ENCODE measurements around the gene MBNL2.
A peak's percentile ranks its signal among the peaks of the same experiment; 100 is the strongest.
"Not testable (repeated sequence)": the region's sequence is repeated elsewhere in the genome, so short reads cannot be mapped to it uniquely, and the experiment has no call there.

MBNL2 gene

DNA sequence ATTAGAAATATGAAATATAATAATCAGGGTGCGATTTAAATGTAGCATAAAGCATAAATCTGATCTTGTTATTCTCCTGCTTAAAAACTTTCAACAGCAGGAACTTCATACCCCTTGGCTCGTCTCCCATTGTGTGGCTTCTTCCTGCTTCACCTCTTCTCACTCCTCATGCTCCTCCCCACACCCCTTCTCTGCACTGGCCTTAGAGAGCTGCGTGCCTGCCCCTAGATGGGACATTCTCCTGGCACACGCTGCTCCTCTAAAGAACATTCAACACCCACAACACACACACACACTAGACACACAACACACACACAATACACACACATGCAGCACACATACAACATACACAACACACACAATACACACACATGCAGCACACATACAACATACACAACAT, 107.2 kb downstream of the MBNL2 start:
- no peak for DNase-seq

DNA sequence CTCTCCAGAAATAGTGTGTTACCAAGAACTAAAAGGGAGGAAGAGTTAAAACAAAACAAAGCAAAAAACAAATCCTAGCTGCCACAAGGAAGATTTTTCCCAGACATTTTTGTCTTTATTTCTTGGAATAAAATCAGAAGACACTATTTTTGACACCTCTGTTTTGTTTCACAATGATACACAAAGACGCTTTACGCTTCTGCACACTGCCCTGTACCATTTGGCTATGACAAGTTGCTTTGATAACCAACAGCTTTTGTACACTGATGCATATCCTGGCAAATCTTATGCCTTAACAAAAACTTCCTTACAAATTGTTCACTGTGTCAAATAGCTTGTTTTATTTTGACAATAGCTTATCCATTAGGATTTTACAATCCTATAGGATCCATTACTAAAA, 108.3 kb downstream of the MBNL2 start:
- no peak for DNase-seq

DNA sequence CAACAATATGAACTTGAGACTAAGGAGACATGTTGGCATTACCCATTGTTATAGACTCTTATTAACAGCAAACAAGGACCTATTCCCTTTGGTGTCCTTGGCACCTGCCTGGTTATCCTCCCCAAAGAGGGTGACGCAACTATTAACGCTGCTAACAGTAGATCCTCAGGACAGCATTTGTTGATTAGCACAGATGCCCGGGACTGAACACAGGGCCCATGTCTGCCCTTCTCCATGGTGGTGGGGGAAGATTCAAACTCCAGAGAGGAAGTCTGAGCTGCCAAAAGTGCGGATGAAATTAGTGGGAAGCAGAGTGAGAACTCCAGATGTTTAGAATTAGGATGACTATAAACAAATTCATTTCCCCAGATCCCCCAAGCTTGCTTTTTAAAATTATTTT, 110.6 kb downstream of the MBNL2 start:
- no peak for DNase-seq

DNA sequence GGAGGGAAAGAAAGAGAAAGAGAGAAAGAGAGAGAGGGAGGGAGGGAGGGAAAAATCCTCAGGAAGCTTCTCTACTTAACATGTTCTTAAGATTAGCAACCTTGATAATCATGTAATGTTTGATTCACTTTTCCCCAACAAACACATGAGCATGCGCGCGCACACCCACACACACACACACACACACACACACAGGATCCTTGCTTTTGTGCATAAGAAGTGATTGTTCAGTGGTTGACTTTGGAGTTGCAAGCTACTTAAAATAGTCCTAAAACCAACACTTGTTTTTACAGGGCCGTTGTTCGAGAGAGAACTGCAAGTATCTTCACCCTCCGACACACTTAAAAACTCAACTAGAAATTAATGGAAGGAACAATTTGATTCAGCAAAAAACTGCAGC, 111.8 kb downstream of the MBNL2 start:
- DNase-seq: no peak

DNA sequence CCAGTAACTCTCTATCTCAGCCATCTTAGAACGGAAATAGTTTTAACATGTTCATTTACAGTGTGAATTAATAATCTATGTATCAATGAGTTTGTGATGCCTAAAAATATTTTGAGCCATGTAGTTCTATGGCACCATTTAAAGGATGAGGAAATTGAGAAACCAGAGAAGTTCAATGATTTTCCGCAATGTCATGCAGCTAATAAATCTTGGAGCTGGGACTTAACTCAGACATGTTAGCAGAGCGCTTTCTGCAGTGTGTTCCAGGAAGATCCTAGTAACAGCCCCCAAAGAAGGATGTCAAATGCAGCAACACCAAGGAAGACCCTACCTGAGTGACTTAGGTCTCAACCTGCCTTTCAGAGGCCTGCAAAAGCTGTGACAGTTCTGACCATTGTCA, 112.6 kb downstream of the MBNL2 start:
- DNase-seq: no peak

DNA sequence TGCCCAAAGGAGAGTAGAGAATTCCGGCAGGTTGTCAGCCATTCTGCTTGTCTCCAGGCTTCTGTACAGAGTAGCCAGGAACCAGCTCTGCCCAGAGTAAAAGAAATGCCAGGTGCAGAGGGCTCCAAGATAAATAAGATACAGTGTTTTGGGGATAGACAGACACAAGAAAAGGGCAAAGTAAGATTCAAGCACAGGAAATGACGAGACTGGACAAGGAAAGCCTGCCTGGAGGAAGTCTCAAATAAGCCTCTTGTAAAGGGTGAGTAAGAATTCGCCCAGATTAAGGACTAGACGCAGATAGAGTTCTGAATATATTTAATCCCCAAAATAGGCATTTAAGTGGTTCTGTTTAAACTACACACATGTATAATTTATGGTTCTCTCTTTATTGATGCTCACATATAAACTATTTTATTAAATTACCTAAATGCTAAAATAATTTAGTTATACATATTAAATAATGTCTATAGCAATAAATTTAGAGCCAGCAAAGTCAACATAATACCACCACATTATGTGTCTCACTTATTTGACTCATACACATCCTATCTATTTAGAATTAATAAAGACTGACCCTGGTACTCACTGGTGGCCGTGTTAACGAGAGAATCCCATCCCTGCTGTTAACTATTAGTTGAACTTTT, 113.5 kb downstream of the MBNL2 start:
- no peak for DNase-seq

DNA sequence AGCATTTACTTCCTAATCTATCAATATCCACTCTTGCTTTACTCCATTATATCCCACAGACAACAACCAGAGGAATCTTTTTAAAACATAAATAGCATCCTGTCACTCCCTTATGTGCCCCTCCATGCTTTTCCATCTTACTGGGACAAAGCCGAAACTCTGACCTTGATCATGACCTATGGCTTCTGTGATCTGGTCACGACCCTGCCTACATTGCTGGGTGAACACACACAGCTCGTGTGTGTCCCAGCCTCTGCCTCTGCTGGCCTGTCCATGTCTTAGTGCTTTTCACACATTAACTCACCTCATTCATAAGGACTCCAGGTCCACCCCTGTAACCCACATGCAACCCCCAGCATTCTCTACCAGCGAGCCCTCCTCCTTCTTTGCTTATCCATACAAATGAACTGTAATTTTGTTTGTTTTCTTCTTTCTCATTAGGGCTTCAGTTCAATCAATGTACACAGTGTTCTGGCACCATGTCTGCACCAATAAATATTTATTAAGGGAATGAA, 115.9 kb downstream of the MBNL2 start:
- no peak for DNase-seq

DNA sequence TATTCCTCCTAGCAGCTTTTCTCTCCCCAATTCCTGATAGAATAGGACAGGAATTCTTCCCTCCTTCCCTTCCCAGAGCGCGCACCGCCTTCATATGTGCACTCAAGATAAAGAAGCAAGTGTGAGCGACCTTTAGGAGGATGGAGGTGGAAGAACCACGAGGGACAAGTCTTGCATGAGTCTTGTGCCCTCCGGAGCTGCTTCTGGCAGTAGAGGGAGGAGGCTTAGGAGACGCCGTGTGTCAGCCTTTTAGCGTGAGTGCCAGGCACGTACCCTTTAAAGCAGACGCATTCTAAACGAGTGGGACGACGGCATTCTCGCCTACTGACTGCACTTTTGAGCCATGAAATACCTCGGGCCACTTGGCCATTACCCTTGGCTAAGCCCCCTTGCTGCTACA, 116.4 kb downstream of the MBNL2 start:
- DNase-seq: no peak

DNA sequence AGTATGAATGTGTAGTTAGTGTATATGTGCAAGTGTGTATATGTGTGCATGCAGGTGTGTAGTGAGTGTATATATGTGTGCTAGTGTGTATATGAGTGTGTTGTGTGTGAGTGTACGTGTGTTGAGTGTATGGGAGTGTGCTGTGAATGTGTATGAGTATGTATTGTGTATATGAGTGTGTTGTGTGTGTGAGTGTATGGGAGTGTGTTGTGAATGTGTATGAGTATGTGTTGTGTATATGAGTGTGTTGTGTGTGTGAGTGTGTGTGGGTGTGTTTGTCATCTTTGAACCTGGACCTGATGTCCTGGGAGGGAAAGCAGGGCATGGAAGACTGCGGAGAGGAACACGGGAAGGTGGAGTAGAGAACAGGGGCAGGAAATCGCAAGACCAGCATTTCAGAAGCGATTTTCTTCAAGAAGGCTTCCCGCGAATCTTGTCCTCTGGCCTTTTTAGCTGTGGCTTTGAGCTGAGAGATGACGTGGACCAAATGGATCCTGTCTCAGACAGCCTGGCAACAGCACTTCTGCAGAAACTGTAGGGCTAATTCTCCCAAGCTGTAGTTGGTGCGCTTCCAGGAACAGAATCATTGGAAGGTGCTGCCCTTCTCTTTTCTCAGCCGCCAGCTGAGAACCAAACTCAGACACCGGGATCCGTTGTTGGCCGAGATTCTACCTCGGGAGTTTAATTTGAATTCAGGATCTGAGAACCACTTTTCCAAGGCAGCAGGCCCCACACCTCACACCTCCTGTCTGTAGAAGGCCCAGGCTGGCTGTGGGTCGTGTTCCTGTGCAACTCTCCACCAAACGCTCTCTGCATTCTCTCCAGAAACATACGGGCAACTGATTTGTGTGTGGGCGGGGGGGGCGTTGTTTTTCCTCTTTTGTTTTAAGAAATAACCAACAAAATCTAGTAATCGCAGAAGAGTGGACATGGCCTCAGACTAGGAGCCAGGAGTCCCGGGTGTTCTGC, 117.2 kb downstream of the MBNL2 start:
- no peak for DNase-seq

DNA sequence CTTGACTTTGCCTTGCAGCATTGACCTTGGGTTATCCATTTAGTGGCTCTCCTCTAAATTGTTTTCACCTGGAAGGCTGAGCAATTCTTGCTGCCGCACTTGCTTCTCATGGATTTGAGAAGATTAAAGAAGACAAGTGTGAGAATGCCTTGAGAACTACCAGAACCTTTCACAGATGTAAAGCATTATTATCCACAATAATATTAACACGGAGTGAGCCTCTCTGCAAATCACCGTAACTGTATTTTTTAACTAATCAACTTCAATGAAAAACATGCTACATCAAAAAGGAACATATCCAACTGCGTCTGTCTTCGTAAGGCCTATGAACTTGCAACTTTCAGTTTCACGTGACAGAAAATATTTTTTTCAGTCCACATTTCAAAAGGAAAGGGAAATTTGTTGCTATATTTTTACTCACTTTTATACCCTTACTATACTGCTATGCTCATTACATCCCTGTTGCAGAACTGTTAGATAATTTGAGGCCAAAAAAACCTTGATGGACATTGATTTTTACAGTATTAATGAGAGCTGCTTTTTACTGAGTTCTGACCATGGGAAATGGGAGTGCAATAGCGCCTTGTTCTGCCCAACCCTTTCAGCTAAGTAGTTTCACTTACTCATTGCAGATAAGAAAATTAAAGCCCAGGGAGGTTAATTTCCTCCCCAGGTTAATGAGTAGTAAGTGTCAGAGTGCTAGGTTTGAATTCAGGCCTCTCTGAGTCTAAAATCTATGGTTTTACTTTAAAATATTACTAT, 118.0 kb downstream of the MBNL2 start:
- peak; percentile 4 for DNase-seq

DNA sequence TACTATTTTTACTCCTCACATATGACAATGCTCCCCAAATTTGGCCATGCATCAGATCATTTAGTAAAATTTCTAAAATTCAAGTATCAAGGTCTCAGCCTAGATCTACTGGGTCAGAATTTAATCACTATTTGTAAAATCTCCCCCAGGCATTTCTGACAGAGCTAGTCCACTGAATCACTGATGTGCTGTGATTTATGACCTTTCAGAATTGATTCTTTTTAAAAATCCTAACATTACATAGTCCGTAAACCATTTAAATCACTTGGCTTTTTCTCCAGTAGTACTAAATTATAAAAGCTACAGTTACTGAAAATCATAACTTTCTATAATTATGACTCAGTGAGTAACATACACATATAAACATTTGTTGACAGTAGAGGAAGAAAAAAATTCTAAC, 119.0 kb downstream of the MBNL2 start:
- DNase-seq: no peak

DNA sequence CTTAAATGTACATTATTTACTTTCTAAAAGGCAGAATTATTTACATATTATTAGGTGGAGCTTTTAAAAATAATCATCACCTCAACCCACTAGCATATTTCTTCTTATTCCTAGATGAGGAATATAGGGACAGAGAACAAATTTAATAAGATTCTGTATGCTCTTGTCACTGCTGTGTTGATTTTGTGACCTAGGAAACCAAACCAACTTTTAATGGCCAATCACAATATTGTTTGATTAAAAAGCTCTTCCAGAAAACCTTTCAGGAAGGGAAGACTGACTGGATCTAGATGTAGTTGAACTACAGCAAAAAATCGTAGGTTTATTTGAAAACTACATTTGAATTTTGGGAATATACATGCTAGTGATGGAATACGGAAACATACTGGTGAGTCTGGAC, 120.0 kb downstream of the MBNL2 start:
- DNase-seq: no peak

DNA sequence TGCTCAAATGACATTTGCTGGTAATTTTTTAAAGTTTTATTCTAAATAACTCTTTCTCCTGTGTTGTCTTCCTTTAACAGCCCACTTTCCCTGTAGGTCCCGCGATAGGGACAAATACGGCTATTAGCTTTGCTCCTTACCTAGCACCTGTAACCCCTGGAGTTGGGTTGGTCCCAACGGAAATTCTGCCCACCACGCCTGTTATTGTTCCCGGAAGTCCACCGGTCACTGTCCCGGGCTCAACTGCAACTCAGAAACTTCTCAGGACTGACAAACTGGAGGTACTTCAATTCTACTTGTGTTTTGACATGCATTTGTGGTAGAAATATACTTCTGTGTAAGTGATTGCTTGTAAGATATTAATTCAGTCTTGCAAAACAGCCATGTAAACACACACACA, 120.8 kb downstream of the MBNL2 start:
- DNase-seq: no peak

DNA sequence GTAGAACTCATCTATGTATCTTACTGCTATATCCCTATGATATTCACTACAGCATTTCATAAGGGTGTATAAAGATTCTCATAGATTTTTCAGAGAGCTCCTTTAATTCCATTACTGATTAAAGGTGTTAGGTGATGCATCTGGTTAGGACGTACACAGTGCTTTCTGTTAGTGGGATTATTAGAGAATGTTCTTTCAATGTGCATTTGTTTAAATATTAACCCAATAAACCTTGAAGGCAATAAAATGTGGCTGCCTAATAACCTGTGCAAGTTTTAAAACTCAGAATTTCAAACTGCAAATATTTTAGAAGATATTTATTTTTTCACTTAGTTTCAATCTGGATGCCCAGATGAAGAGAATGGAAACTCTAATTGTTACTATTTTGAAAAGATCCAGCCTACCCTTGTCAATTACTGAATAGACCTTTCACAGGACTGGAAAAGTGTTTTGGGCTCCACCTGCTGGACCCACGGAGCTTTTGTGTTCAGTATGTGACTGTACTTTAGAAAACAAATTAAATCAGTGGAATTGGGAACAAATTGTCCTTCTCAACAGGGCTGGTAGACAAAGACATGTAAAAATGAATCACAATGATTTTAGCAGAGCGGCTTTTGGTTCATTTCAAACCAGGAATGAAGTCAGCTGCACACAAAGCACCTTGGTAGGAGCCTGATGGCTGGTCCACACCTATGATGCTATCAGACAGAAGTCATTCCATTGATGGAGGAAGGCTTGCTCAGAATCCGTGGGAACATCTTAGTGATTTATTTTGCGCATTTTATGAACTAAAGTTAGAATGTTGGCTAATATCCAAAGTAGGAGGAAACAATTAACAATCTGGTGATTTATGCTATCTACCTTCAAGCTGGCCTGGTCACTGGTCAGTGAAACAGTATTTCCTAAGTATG, 122.4 kb downstream of the MBNL2 start:
- peak; percentile 50 for DNase-seq

DNA sequence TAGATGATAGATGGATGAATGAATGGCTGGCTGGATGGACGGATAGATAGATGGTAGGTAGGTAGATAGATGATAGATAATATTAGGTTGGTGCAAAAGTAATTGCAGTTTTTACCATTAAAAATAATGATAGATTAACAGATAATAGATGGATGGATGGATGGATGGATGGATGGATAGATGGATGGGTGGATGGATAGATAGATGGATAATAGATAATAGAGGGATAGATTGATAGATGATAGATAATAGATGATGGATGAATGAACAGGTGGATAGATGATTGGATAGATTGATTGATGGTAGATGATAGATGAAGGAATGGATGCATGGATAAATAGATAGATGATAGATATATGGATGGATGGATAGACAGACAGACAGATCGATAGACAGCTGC, 124.0 kb downstream of the MBNL2 start:
- no peak for DNase-seq

DNA sequence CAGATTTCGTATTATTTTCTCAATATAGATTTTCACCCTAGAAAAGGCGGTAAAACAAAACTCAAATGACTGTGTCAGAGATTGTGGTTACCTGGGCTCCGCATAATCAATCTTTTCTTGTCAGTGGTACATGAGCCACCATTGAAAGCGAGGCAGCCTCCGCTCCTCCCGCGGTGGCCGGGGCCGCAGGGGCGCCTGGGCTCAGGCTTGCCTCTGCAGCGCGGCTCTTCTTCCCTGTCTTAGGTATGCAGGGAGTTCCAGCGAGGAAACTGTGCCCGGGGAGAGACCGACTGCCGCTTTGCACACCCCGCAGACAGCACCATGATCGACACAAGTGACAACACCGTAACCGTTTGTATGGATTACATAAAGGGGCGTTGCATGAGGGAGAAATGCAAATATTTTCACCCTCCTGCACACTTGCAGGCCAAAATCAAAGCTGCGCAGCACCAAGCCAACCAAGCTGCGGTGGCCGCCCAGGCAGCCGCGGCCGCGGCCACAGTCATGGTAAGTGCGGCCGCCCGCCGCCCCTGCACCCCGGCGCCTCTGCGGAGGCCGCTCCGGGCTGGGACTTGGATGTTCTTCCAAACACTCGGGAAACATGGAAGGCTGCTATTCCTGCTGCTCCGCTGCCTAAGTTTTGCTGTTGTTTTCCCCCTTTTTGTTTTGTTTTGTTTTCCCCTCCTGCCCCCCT, 124.6 kb downstream of the MBNL2 start:
- no peak for DNase-seq

DNA sequence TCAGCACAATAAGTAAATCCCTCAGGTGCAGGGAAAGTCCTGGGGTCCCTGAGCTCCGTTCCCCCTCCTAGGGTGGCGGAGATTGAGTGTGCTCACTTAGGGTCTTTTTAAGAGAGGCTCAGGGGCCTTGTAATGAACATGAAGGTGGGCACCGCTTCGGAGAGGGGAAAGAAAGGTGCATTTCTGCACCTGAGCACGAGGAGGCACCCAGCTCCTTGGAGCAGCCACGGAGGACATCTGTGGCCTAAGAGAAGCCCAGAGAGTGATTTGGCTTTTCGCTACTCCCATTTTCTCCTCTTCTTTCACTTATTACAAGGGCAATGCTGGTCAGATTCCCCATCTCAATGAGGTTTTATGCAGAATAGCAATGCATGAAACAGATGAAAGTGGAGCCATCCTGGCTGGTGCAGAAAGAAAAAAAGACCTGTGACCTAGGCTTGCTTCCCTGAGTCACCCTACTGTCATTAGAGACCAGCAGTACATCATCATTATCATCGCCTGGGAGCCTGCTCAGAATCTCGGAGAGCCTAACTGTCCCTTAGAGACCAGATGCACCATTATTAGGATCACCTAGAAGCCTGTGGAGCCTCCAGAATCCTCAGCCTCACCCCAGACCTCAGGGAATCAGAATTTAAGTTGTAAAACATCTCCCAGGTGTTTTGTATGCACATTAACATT, 125.3 kb downstream of the MBNL2 start:
- DNase-seq: no peak

DNA sequence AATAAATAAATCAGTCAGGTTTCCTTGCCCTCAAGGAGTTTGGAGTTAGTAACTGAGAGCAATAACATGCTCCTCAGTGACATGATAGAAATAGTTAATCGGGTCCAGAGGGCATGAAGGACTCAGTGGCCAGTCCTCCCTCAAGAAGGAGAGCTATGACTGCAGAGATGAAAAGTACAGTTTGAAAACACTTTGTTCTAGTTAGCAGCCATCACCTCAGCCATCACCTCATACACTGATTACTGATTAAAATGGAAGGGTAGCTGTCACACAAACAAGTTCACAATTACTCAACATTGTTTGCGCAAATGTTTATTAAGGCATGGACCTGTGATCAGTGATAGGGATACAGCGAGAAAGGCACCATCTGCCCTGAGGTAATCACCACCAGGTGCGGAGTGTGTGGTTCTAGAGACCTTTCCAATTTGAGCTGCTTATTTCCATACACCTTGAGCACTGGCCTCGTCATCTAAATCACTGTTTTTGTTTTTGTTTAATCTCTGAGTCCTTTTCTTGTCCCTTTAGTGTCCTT, 126.5 kb downstream of the MBNL2 start:
- DNase-seq: no peak

DNA sequence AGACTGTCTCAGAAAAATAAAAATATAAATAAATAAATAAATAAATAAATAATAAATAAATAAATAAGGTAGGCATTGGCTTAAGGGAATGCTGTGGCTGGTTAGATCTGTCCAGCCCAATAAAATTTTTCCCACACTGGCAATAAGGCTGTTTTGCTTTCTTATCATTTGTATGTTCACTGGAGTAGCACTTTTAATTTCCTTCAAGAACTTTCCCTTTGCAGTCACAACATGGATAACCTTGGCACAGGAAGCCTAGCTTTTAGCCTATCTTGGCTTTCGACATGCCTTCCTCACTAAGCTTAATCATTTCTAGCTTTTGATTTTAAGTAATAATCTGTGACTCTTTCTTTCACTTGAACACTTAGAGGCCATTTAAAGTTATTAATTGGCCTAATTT, 129.9 kb downstream of the MBNL2 start:
- DNase-seq: not testable (repeated sequence)

DNA sequence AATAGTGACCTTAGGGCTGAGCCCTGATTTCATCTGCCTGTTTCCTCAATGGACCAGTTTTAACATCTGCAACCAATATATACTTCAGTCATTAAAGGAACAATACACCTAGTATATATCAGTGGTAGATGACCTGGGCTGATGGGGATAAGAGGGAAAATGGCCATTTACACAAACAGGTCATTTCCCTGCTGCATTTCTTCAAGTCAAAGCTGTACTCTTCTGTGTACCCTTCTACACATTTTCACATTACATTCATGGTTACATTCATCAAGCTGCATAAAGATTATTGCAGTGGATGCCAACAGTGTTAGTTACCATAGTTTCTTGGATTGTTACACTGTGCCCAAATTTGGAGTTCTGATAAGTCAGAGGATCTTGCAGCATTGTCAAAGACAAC, 130.7 kb downstream of the MBNL2 start:
- DNase-seq: no peak

Data from CD4-positive, alpha-beta T cell treated with Interleukin-12 subunit alpha and Interleukin-12 subunit beta, for 1 hour (primary cell).